Measurements from ENCODE around the gene EMC1.
"Not testable (repeated sequence)": the region's sequence is repeated elsewhere in the genome, so short reads cannot be mapped to it uniquely, and the experiment has no call there.

Gene EMC1

GRCh38 chr1:19231736-19232523, 19.4 kb downstream of the EMC1 start:
- H3K9ac ChIP-seq (ENCODE audit: low read depth, low read length); H3K27ac ChIP-seq (ENCODE audit: low read depth, low read length); H3K27me3 ChIP-seq (ENCODE audit: control insufficient read depth, insufficient read depth, low read length); H3K9me3 ChIP-seq (ENCODE audit: control insufficient read depth, insufficient read depth, low read length); H3K4me3 ChIP-seq (ENCODE audit: low read depth, low read length); H3K4me1 ChIP-seq (ENCODE audit: control insufficient read depth, insufficient read depth, low read length): not testable (repeated sequence)
- H3K36me3 ChIP-seq (ENCODE audit: control insufficient read depth, insufficient read depth, low read length), result peaks cover 87% of the 10 kb centered on the region

- H3K9ac ChIP-seq (ENCODE audit: low read depth, low read length), result no peak overlapping the region
- no peak overlapping the region for H3K27ac ChIP-seq (ENCODE audit: low read depth, low read length)
- no peaks in the 10 kb centered on the region for H3K27me3 ChIP-seq (ENCODE audit: control insufficient read depth, insufficient read depth, low read length)
- no peak overlapping the region for H3K4me3 ChIP-seq (ENCODE audit: low read depth, low read length)
- peaks cover 94% of the 10 kb centered on the region for H3K36me3 ChIP-seq (ENCODE audit: control insufficient read depth, insufficient read depth, low read length)
- no peaks in the 10 kb centered on the region for H3K4me1 ChIP-seq (ENCODE audit: control insufficient read depth, insufficient read depth, low read length)
- no peaks in the 10 kb centered on the region for H3K9me3 ChIP-seq (ENCODE audit: control insufficient read depth, insufficient read depth, low read length)
Observed at GRCh38 chr1:19229828-19230325, 21.4 kb downstream of the EMC1 start.

- Histone ChIP-seq H3K9ac (ENCODE audit: low read depth, low read length) (no peak overlapping the region), H3K36me3 (ENCODE audit: control insufficient read depth, insufficient read depth, low read length) (peaks cover 96% of the 10 kb centered on the region), H3K4me1 (ENCODE audit: control insufficient read depth, insufficient read depth, low read length) (no peaks in the 10 kb centered on the region), H3K9me3 (ENCODE audit: control insufficient read depth, insufficient read depth, low read length) (no peaks in the 10 kb centered on the region), H3K4me3 (ENCODE audit: low read depth, low read length) (no peak overlapping the region), H3K27me3 (ENCODE audit: control insufficient read depth, insufficient read depth, low read length) (no peaks in the 10 kb centered on the region), H3K27ac (ENCODE audit: low read depth, low read length) (no peak overlapping the region)
Observed at GRCh38 chr1:19229229-19229628, 22.1 kb downstream of the EMC1 start.

- Histone ChIP-seq H3K9ac (ENCODE audit: low read depth, low read length) (no peak overlapping the region), H3K4me1 (ENCODE audit: control insufficient read depth, insufficient read depth, low read length) (no peaks in the 10 kb centered on the region), H3K27ac (ENCODE audit: low read depth, low read length) (no peak overlapping the region), H3K9me3 (ENCODE audit: control insufficient read depth, insufficient read depth, low read length) (no peaks in the 10 kb centered on the region), H3K36me3 (ENCODE audit: control insufficient read depth, insufficient read depth, low read length) (peaks cover 96% of the 10 kb centered on the region), H3K27me3 (ENCODE audit: control insufficient read depth, insufficient read depth, low read length) (no peaks in the 10 kb centered on the region), H3K4me3 (ENCODE audit: low read depth, low read length) (no peak overlapping the region)
Observed at GRCh38 chr1:19222979-19223824, 28.1 kb downstream of the EMC1 start.

DNA sequence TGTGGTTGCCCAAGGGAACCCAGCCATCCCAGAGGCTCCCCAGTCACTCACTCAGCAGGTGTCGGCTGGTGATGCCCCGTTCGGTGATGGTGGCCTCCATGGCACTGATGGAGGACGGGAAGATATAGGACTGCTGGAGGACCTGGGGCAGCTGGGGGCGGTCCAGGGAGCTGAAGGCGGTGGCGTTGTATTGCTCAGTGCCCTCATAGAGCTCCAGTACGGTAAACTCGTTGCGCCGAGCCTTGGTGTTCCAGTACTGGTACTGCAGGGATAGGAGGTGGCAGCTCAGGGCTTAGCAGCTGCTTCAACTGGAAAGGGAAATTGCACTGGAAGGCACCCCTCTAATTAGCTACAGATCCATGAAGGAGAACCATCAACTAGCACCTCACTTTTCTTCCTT, 28.8 kb downstream of the EMC1 start:
- H3K9ac ChIP-seq (ENCODE audit: low read depth, low read length), result no peak overlapping the region
- H3K27ac ChIP-seq (ENCODE audit: low read depth, low read length), result no peak overlapping the region
- H3K27me3 ChIP-seq (ENCODE audit: control insufficient read depth, insufficient read depth, low read length), result no peaks in the 10 kb centered on the region
- H3K4me3 ChIP-seq (ENCODE audit: low read depth, low read length), result no peak overlapping the region
- no peaks in the 10 kb centered on the region for H3K9me3 ChIP-seq (ENCODE audit: control insufficient read depth, insufficient read depth, low read length)
- peaks cover 98% of the 10 kb centered on the region for H3K36me3 ChIP-seq (ENCODE audit: control insufficient read depth, insufficient read depth, low read length)
- H3K4me1 ChIP-seq (ENCODE audit: control insufficient read depth, insufficient read depth, low read length), result no peaks in the 10 kb centered on the region

DNA sequence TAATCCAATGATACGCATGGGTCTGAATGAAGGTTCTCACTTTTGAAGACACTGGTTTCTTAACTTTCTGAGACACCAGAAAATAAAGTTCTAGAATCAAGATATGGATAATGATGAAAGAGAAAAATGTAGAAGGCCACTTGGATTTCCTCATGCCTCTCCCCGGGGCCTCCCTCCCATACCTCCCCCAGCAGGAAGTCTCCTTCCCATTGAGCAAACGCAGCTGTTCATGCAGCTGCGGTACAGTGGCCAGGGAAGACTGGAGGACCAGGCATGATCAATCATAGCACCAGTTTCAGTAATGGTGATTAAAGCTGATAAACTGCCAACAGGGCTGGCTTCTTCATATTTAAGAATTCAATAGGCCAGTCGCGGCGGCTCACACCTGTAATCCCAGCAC, 30.3 kb downstream of the EMC1 start:
- Histone ChIP-seq H3K27me3 (ENCODE audit: control insufficient read depth, insufficient read depth, low read length) (no peaks in the 10 kb centered on the region), H3K4me1 (ENCODE audit: control insufficient read depth, insufficient read depth, low read length) (no peaks in the 10 kb centered on the region), H3K36me3 (ENCODE audit: control insufficient read depth, insufficient read depth, low read length) (peaks cover 96% of the 10 kb centered on the region), H3K27ac (ENCODE audit: low read depth, low read length) (no peak overlapping the region), H3K9me3 (ENCODE audit: control insufficient read depth, insufficient read depth, low read length) (no peaks in the 10 kb centered on the region), H3K4me3 (ENCODE audit: low read depth, low read length) (no peak overlapping the region), H3K9ac (ENCODE audit: low read depth, low read length) (no peak overlapping the region)

GRCh38 chr1:19220080-19220846, 31.1 kb downstream of the EMC1 start:
- no peak overlapping the region for H3K9ac ChIP-seq (ENCODE audit: low read depth, low read length)
- H3K4me3 ChIP-seq (ENCODE audit: low read depth, low read length), result no peak overlapping the region
- no peaks in the 10 kb centered on the region for H3K4me1 ChIP-seq (ENCODE audit: control insufficient read depth, insufficient read depth, low read length)
- no peak overlapping the region for H3K27ac ChIP-seq (ENCODE audit: low read depth, low read length)
- H3K36me3 ChIP-seq (ENCODE audit: control insufficient read depth, insufficient read depth, low read length), result peaks cover 97% of the 10 kb centered on the region
- no peaks in the 10 kb centered on the region for H3K9me3 ChIP-seq (ENCODE audit: control insufficient read depth, insufficient read depth, low read length)
- H3K27me3 ChIP-seq (ENCODE audit: control insufficient read depth, insufficient read depth, low read length), result no peaks in the 10 kb centered on the region

DNA sequence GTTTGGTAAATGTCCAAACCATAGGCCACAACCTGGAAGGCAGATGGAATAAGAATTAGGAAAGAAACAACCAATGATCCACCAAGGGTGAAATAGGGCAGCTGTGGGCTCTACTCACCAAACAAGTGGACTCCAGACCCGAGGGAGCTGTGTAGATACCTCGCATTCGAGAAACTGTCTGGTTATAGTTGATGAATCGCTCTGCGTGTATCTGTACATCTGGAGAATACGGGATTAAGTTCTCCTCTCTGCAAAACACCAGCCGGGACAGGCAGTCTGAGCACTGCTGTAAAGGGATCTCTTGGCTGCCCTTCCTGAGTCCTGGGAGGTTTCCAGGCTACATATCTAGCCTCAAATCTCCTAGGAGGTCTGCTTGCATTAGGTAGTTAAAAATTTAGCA, 31.9 kb downstream of the EMC1 start:
- peaks cover 96% of the 10 kb centered on the region for H3K36me3 ChIP-seq (ENCODE audit: control insufficient read depth, insufficient read depth, low read length)

DNA sequence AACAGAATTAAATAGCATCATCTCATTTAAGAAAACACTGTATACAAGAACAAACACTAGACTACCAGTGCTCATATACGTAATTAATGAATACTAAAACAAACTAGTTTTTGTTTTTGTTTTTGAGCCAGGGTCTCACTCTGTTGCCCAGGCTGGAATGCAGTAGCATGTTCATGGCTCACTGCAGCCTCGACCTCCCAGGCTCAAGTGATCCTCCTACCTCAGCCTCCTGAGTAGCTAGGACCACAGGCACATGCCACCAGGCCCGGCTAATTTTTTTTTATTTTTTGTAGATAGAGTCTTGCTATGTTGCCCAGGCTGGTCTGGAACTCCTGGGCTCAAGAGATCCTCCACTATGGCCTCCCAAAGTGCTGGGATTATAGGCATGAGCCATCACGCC, 34.7 kb downstream of the EMC1 start:
- H3K4me3 ChIP-seq (ENCODE audit: low read depth, low read length); H3K9me3 ChIP-seq (ENCODE audit: control insufficient read depth, insufficient read depth, low read length); H3K27me3 ChIP-seq (ENCODE audit: control insufficient read depth, insufficient read depth, low read length); H3K4me1 ChIP-seq (ENCODE audit: control insufficient read depth, insufficient read depth, low read length); H3K27ac ChIP-seq (ENCODE audit: low read depth, low read length); H3K9ac ChIP-seq (ENCODE audit: low read depth, low read length): not testable (repeated sequence)
- H3K36me3 ChIP-seq (ENCODE audit: control insufficient read depth, insufficient read depth, low read length), result peaks cover 93% of the 10 kb centered on the region

More for the DNA sequence above, 31.9 kb downstream of the EMC1 start:
- H3K9ac ChIP-seq (ENCODE audit: low read depth, low read length), result no peak overlapping the region
- no peak overlapping the region for H3K27ac ChIP-seq (ENCODE audit: low read depth, low read length)
- no peak overlapping the region for H3K4me3 ChIP-seq (ENCODE audit: low read depth, low read length)
- no peaks in the 10 kb centered on the region for H3K4me1 ChIP-seq (ENCODE audit: control insufficient read depth, insufficient read depth, low read length)
- no peaks in the 10 kb centered on the region for H3K9me3 ChIP-seq (ENCODE audit: control insufficient read depth, insufficient read depth, low read length)
- no peaks in the 10 kb centered on the region for H3K27me3 ChIP-seq (ENCODE audit: control insufficient read depth, insufficient read depth, low read length)

DNA sequence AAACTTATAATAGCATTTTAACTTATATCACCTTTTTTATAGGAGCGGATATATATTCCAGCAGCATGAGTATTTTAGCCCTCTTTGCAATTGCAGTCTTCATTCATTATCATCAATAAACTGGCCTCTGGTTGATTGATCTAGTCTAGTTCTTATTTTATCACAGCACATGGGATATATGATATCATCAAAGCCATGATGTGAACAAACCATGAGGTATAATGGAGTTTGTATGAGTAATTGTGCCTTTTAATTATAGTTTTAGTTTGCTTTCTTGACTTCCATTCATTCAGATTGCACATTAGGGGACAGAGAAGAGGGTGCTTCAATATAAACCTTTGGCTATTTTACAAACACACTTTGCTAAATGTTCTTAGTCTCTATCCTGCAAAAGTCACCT, 37.7 kb downstream of the EMC1 start:
- no peak overlapping the region for H3K9ac ChIP-seq (ENCODE audit: low read depth, low read length)
- peaks cover 15% of the 10 kb centered on the region; the same call in 1 of the 2 replicates for H3K4me1 ChIP-seq (ENCODE audit: control insufficient read depth, insufficient read depth, low read length)
- peaks cover 64% of the 10 kb centered on the region for H3K36me3 ChIP-seq (ENCODE audit: control insufficient read depth, insufficient read depth, low read length)
- no peaks in the 10 kb centered on the region for H3K27me3 ChIP-seq (ENCODE audit: control insufficient read depth, insufficient read depth, low read length)
- H3K4me3 ChIP-seq (ENCODE audit: low read depth, low read length), result no peak overlapping the region
- H3K9me3 ChIP-seq (ENCODE audit: control insufficient read depth, insufficient read depth, low read length), result no peaks in the 10 kb centered on the region
- no peak overlapping the region for H3K27ac ChIP-seq (ENCODE audit: low read depth, low read length)
